Measurements from ENCODE around the gene OTUD4.
"Not testable (repeated sequence)": the region's sequence is repeated elsewhere in the genome, so short reads cannot be mapped to it uniquely, and the experiment has no call there.

The OTUD4 gene, protein sequence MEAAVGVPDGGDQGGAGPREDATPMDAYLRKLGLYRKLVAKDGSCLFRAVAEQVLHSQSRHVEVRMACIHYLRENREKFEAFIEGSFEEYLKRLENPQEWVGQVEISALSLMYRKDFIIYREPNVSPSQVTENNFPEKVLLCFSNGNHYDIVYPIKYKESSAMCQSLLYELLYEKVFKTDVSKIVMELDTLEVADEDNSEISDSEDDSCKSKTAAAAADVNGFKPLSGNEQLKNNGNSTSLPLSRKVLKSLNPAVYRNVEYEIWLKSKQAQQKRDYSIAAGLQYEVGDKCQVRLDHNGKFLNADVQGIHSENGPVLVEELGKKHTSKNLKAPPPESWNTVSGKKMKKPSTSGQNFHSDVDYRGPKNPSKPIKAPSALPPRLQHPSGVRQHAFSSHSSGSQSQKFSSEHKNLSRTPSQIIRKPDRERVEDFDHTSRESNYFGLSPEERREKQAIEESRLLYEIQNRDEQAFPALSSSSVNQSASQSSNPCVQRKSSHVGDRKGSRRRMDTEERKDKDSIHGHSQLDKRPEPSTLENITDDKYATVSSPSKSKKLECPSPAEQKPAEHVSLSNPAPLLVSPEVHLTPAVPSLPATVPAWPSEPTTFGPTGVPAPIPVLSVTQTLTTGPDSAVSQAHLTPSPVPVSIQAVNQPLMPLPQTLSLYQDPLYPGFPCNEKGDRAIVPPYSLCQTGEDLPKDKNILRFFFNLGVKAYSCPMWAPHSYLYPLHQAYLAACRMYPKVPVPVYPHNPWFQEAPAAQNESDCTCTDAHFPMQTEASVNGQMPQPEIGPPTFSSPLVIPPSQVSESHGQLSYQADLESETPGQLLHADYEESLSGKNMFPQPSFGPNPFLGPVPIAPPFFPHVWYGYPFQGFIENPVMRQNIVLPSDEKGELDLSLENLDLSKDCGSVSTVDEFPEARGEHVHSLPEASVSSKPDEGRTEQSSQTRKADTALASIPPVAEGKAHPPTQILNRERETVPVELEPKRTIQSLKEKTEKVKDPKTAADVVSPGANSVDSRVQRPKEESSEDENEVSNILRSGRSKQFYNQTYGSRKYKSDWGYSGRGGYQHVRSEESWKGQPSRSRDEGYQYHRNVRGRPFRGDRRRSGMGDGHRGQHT

DNA sequence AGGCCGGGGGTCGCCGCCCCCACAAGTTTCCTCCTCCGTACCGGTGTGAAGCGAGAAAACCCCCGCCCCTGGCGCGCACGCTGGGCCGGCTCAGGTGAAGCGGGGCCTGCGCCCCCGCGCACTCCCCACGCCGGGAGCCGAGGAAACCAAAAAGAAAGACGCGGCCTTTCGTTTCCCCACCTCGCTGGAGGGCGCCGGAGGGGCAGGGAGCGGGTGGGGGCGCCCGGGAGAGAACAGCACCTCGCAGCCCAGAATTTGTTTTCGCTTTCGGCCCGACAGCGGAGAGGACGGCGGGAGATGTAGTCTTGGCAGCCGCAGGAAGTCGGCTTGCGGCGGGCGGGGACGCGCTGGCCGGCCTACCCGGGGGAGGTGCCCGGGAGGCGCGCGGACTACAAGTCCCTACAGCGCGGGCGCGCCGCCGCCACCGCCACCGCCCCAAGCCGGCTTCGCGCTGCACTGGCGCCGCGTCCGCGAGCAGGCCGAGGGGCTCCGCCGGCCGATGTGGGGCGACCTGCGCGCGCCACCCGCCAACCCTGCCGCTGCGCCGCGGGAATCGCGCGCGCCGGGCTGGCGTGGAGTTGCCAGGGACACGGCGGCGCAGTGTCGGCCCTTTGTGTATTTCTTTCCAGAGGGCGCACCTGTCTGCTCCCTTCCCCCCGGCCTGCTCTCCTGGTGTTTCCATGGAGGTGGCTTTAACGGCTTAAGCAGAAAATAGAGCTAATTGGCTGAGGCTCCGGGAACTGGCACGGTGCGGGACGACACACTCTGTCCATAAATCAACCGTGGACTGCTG, at the start of gene OTUD4:
Gene OTUD4 (minus strand): TSS at position 292 of the 793 bp plus-strand sequence. CDS start 616 bp downstream, outside the sequence.
- DNase-seq (ENCODE audit: low spot score), result peak; percentile 92
- TF ChIP-seq CTCF (IDR thresholded peaks at IDR 0.05; ENCODE audit: borderline replicate concordance, control extremely low read depth, extremely low read depth, insufficient read depth, missing control alignments), result peak; percentile 44
- in situ Hi-C loops (cut with MboI; ENCODE audit: low sequenced_read_pairs, unreplicated experiment), result no loop called here

DNA sequence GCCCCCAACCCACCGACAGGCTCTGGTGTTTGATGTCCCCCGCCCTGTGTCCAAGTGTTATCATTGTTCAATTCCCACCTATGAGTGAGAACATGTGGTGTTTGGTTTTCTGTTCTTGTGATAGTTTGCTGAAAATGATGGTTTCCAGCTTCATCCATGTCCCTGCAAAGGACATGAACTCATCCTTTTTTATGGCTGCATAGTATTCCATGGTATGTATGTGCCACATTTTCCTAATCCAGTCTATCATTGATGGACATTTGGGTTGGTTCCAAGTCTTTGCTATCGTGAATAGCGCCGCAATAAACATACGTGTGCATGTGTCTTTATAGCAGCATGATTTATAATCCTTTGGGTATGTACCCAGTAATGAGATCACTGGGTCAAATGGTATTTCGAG, 42.8 kb upstream of the OTUD4 start:
- in situ Hi-C loops (cut with MboI; ENCODE audit: low sequenced_read_pairs, unreplicated experiment); DNase-seq (ENCODE audit: low spot score): not testable (repeated sequence)

DNA sequence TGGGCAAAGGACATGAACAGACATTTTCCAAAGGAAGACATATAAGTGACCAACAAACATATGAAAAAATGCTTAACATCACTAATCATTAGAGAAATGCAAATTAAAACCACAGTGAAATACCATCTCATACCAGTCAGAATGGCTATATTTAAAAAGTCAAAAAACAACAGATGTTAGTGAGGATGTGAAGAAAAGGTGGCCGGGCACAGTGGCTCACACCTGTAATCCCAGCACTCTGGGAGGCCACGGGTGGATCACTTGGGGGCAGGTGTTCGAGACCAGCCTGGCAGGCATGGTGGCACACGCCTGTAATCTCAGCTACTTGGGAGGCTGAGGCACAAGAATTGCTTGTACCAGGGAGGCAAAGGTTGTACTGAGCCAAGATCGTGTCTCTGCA, 41.1 kb upstream of the OTUD4 start:
- in situ Hi-C loops (cut with MboI; ENCODE audit: low sequenced_read_pairs, unreplicated experiment); DNase-seq (ENCODE audit: low spot score): not testable (repeated sequence)

DNA sequence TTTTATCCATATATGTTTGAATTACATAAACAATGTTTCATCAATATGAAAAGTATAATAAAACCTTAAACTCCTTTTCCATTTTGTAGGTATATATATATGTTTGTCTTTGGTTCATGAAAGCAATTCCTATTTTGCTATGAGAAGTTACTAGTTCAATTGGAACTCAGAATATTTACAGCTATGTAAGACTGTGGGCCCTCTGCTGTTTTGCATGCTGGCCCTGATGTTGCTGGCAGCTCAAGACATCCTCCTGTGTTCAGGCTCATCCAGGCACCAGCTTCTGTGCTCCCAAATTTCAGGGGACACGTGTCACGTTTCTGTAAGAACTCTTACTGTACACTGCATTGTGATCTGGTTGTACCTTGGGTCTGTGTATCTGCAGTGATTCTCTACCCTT, 38.7 kb upstream of the OTUD4 start:
- DNase-seq (ENCODE audit: low spot score), result no peak
- in situ Hi-C loops (cut with MboI; ENCODE audit: low sequenced_read_pairs, unreplicated experiment), result no loop called here

DNA sequence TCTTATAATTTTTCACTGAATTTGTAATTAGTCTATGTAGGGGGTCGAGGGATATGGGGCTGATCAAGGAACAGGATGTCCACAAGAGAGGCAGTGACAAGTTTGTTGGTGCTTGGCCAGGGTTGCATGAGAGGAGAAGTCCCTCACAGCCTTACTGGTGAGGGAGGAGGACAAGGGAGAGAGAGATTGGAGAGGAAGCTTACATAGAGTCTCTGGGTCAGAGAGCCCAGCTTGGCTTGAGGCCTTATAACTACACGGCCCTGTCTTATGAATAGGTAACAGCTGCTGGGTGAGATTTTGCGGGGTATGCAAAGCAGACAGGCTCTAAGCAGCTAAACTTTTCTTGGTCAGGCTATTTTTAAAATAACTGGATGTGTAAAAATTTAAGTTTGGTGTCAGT, 37.9 kb upstream of the OTUD4 start:
- no peak for TF ChIP-seq CTCF (IDR thresholded peaks at IDR 0.05; ENCODE audit: borderline replicate concordance, control extremely low read depth, extremely low read depth, insufficient read depth, missing control alignments)
- peak; percentile 29 for DNase-seq (ENCODE audit: low spot score)
- in situ Hi-C loops (cut with MboI; ENCODE audit: low sequenced_read_pairs, unreplicated experiment), result no loop called here

More for the DNA sequence above, 38.7 kb upstream of the OTUD4 start:
- TF ChIP-seq CTCF (IDR thresholded peaks at IDR 0.05; ENCODE audit: borderline replicate concordance, control extremely low read depth, extremely low read depth, insufficient read depth, missing control alignments), result no peak

- no peak for TF ChIP-seq CTCF (IDR thresholded peaks at IDR 0.05; ENCODE audit: borderline replicate concordance, control extremely low read depth, extremely low read depth, insufficient read depth, missing control alignments)
- in situ Hi-C loops (cut with MboI; ENCODE audit: low sequenced_read_pairs, unreplicated experiment), result no loop called here
- no peak for DNase-seq (ENCODE audit: low spot score)
Measured at GRCh38 chr4:145217349-145217748, 37.0 kb upstream of the OTUD4 start.

- DNase-seq (ENCODE audit: low spot score), result no peak
- in situ Hi-C loops (cut with MboI; ENCODE audit: low sequenced_read_pairs, unreplicated experiment), result no loop called here
- TF ChIP-seq CTCF (IDR thresholded peaks at IDR 0.05; ENCODE audit: borderline replicate concordance, control extremely low read depth, extremely low read depth, insufficient read depth, missing control alignments), result peak; percentile 45
Measured at GRCh38 chr4:145216535-145216934, 36.1 kb upstream of the OTUD4 start.

Measured in GM13976 (cell line).